NCI-H1436 (cell line): Measurements from ENCODE around the gene GLIS1.

Experiments
- DNase-seq: peaks from one replicate; lab custom pipeline; 2025; lab: John Stamatoyannopoulos, UW

GLIS1 gene

DNA sequence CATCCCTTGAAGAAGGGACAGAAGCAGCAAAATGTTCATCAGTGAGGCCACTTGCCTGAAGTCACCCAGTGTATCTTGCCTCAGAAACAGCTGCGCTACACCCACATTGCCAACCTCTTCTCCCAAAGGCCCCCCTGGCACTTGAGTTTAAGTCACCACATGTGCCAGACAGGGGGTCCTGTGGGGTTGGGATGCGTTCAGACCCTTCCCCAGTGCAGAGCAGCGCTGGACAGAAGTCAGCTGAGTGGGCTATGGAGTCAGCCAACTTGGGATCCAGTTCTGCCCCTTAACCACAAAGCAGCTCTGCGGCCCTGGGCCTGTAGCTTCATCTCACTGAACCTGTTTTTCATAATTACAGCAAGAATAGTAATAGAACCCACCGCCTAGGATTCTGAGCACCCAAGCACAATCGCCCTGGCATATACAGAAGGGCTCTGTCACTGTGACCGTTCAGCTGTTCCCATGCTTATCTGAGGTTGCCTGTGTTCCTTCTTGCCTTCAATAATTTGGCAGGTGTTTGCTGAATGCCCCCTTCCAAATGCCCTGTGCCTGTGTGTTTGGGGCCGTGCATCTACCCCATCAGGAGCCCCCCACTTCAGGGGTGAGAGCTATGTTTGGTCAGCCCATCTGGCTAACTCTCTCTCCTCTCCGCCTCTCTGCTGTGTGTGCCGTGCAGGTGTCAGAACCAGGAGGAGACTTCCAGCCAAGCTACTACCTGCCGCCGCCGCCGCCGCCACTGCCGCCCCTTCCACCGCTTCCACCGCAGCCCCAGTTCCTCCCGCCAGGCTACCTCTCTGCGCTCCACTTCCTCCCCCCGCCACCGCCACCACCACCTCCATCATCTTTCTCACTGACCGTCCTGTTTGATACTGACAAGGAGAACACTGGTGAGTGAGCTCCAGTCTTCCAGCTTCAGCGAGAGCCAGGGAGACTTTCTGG is 274.7 kb downstream of the GLIS1 start:
- no peak for DNase-seq

DNA sequence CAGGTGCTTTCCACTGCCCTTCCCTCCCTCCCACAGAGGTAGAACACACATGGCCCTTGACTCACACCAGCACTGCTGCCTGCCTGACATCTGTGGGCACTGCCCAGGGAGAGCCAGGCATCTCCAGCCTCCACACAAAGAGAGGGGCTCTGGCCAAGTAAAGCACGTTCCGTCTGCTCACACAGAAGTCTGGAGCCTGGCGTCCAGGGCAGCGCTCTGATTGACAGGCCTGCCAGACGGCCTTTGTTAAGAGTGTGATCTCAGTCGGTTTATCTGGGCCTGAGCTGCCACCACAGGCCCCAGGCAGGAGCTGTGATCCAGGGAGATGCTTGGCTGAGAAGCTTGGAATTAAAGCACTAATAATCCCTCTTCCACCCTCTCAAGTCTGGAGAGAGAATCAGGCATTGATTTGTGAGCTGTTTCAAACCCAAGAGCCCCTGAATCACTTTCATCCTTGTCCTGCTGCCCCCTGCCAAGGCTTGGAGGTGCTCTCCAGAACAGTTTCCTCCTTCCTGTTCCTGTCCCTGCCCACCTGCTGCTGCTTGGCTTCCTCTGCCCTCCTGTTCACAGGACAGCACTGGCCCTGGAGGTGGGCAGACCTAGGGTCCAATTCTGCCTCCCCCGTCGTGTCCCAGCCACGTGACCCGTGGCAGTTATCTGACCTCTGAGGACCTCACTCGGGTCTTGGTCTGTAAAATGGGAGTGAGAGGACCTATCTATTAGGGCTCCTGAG is 276.0 kb downstream of the GLIS1 start:
- no peak for DNase-seq

DNA sequence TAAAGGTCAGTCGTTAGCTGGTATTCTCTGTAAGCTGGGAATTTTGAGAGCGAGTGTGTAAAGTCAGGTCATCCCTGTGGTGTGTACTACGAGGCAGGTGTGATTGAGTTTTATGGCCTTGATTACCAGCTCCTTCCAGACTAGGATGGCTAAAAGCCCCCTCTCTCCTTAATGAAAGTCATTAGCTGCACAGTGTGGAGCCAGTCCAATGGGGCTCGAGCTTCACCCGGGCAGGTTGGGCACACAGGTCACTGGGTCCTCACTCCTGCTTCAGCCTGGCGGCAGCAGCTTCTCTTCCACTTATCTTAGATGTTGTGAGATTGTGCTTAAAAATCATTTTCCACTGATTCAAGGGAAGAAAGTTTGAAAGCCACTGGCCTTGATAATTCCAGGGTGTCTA is 276.8 kb downstream of the GLIS1 start:
- DNase-seq: no peak

DNA sequence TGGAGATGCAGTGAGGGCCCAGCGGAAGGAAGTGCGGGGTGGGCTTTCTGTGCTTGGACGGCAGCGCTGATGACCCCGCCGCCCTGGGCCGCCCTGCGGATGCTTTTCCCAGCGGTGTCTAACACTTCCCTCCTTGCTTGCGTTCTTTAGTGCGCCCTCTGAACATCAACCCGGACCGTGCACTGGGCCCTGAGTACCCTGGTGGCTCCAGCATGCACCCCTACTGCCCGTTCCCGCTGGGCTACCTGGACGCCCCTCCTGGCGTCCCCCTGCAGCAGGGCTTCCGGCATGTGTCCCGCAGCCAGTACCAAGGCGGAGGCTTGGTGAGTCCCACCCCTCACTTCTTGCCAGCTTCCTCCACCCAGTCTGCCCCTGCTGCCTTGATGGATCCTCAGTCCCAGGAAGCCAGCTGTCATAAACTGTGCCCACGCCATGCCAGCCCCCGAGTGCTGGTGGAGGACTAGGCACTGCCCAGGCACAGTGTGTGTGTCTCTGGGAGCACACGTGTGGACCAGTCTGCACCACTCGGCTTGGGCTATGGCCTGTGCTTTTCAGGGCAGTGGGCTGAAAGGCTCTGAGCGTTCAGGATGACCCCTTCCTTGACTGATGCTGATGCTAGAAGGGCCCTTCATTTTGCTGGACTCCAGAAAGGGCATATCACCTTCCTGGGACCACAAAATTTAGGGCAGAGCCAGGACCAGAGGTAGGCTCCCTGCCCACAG is 277.5 kb downstream of the GLIS1 start:
- DNase-seq: no peak

DNA sequence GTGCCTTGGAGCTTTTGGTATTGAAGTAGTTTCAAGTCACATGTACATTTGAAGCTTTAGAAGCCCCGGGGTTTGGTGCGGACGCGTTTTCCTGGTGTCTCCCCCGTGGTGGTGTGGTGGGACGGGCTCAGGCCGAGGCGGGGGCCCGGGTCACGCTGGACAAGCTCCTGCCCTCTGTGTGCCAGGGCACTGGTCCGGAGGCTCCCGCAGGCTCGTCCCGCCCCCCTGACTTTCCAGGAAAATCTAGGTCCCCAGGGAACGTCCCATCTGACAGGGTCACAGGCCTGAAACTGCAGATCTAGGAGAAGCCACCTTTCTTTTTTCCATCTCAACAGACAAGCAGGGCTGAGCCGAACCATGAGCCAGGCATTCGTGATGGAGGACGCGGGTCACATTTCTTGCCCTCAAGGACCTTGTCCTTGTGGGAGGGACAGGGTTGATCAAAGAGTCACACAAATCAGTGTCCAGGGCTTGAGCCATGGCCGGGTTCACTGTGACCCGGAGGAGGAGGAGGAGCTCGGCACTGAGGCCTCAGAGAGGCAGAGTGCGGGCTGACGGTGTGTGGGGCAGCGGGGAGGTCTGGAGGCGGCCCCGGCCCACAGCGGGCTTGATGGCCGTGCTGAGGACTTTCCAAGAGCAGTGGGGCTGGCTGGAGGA is 278.2 kb downstream of the GLIS1 start:
- no peak for DNase-seq

DNA sequence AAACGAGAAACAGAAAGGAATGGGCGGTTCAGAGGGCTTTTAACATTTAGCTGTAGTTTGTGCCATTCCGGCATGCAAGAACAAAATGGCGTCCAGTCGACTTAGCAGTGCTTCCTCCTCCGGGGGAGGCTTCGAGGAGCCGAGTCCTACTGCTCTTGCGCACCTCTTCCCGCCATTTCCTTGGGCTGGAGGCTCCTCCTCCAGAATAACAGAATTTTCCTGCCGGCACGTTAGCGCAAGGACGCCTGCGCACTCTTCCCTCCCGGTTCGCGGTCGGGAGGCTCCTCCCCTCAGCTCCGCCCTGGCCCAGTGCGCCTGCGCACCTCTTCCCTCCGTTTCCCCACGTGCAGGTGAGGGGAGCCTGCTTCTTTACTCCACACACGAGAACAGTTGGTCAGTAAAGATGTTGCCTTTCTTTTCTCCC is 278.7 kb downstream of the GLIS1 start:
- no peak for DNase-seq

DNA sequence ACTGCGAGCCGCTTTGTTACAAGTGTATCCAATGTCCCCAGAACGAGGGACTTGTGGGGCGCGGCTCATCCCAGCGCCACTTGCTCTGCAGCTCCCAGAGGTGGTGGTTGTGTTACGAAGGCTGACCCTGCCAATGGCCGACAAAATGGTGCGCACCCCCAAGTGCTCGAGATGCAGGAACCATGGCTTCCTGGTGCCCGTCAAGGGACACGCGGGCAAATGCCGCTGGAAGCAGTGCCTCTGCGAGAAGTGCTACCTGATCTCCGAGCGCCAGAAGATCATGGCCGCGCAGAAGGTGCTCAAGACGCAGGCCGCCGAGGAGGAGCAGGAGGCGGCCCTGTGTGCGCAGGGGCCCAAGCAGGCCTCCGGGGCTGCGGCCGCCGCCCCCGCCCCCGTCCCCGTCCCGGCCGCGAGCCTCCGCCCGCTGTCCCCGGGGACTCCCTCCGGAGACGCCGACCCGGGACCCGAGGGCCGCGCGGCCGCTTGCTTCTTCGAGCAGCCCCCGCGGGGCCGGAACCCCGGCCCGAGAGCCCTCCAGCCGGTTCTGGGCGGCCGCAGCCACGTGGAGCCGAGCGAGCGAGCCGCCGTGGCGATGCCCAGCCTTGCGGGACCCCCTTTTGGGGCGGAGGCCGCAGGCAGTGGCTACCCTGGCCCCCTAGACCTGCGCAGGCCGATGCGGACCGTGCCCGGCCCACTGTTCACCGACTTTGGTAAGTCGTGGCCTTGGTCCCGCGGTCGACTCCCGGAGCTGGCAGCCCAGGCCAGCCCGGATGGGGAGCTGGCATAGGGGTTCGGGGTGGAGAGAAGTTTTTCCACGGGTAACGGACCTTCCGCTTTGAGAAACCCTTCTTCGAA is 279.4 kb downstream of the GLIS1 start, which contains the start of gene DMRTB1:
DMRTB1 (plus strand) TSS at position 79 of the 855 bp plus-strand sequence; CDS start at position 134, 55 bp downstream.
- DNase-seq: no peak

DNA sequence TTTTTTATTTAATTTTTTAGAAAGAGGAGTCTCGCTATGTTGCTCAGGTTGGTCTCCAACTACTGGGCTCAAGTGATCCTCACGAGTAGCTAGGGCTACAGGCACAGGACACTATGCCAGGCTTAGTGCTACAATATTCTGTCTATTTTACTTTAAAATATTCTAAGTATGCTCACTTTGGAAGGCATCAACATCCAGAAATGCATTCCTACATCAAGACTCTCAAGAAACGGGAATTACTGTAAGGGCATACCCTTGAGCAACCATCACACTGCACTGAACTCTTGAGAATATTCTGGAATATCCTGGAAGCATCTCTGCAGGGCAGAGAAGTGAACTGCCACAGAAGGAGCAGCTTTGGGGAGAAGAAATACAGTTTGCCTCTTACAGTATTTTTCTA is 280.3 kb downstream of the GLIS1 start:
- no peak for DNase-seq
